Upper lobe of right lung (tissue), 1 donor: ENCODE measurements around the gene CCDC167. TPM values are rescaled to one million over a fixed set of nuclear protein-coding genes. Genes with fewer than 3 reads are reported as not detected.
"Not testable (repeated sequence)": the region's sequence is repeated elsewhere in the genome, so short reads cannot be mapped to it uniquely, and the experiment has no call there.

Experiments used
- ATAC-seq: fragments of 200-7000 bp; cut with Tn5 transposase; one replicate; pipeline ENCODE4 v1.9.1; 2020; ENCODE audit warnings: mild to moderate bottlenecking, moderate library complexity
- DNase-seq: peaks from one replicate; pipeline ENCODE4 v3.0.0-alpha.2; 2020
- H3K27ac ChIP-seq: fragments of 200-600 bp; one replicate; pipeline ENCODE4 v1.8.0; 2022
- H3K27me3 ChIP-seq: fragments of 200-600 bp; one replicate; pipeline ENCODE4 v1.8.0; 2022; ENCODE audit warnings: mild to moderate bottlenecking
- H3K36me3 ChIP-seq: fragments of 200-600 bp; one replicate; pipeline ENCODE4 v1.8.0; 2022
- H3K4me1 ChIP-seq: fragments of 200-600 bp; one replicate; pipeline ENCODE4 v1.8.0; 2022
- H3K4me3 ChIP-seq: fragments of 200-600 bp; one replicate; pipeline ENCODE4 v1.8.0; 2022; ENCODE audit warnings: mild to moderate bottlenecking
- H3K9me3 ChIP-seq: fragments of 200-600 bp; one replicate; pipeline ENCODE4 v1.8.0; 2022
- intact Hi-C: fragments of 100-400 bp; cut with DNase I; formaldehyde crosslinking; loops from one replicate; pipeline ENCODE4 v1.11.0; 2022
- total RNA-seq: library from RNA; stranded (reverse); fragmentation: NEBNext Ultra II Directional; extraction: Animal tissue kit (Norgen Biotek cat#: 25700); gene quantifications from one replicate; pipeline ENCODE4 v1.2.1, GENCODE V29; 2021
- TF ChIP-seq, protein P1 (sequence below): fragments of 200-600 bp; IDR thresholded peaks from one replicate; pipeline ENCODE4 v1.8.0; 2022; ENCODE audit warnings: antibody characterized with exemption
- donor health status: DM: no; HTN: yes; CAD: no; lungs with severe emphysema.

Gene CCDC167
- total RNA-seq, 1 donor from 2014 or later, result 12.9 TPM

- no peaks in the 10 kb centered on the region for H3K4me1 ChIP-seq
- TF ChIP-seq, protein P1, sequence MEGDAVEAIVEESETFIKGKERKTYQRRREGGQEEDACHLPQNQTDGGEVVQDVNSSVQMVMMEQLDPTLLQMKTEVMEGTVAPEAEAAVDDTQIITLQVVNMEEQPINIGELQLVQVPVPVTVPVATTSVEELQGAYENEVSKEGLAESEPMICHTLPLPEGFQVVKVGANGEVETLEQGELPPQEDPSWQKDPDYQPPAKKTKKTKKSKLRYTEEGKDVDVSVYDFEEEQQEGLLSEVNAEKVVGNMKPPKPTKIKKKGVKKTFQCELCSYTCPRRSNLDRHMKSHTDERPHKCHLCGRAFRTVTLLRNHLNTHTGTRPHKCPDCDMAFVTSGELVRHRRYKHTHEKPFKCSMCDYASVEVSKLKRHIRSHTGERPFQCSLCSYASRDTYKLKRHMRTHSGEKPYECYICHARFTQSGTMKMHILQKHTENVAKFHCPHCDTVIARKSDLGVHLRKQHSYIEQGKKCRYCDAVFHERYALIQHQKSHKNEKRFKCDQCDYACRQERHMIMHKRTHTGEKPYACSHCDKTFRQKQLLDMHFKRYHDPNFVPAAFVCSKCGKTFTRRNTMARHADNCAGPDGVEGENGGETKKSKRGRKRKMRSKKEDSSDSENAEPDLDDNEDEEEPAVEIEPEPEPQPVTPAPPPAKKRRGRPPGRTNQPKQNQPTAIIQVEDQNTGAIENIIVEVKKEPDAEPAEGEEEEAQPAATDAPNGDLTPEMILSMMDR, result no peak
- no peaks in the 10 kb centered on the region for H3K9me3 ChIP-seq
- ATAC-seq (no peak), DNase-seq (no peak)
- H3K4me3 ChIP-seq, result no peak overlapping the region
- H3K27ac ChIP-seq, result no peak overlapping the region
- no peaks in the 10 kb centered on the region for H3K27me3 ChIP-seq
- intact Hi-C loops, result no loop called here
- peaks cover 86% of the 10 kb centered on the region for H3K36me3 ChIP-seq
These were observed 43.6 kb downstream of the CCDC167 start for GRCh38 chr6:37456126-37456525.

DNA sequence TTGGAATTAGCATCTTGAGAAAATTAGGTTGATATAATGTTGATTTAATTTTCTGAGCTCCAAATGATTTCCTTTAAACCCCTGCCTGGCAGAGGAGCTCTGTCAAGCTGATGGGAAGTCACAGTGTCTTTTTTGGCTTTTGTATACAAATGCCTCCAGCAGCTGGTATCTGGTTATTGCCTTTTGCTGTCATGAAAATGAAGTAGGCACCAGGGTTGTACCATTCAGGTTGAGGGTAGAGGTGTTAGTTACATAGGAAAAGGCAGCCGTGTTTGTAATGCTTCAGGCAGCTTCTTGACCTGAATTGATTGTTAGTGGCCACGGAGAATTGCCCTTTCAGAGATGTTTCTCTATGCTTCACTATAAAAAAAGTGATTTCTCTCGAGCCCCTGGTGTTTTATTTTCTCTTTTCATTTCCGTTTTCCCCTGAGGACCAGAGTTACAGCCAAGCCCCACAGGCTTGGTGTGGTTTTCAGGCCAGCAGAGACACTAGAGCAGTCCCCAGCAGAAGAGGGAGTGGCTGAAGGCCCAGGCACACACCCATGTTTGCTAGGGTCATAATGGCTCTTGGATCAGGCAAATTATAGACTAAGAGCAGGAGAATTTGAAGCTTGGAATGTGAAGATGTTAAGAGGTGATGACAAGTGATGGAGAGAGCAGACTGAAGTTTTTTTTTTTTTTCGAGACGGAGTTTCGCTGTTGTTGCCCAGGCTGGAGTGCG is 45.1 kb downstream of the CCDC167 start:
- Histone ChIP-seq H3K27ac (peak overlapping the region; percentile 27), H3K4me1 (no peaks in the 10 kb centered on the region), H3K4me3 (no peak overlapping the region), H3K27me3 (no peaks in the 10 kb centered on the region), H3K9me3 (no peaks in the 10 kb centered on the region), H3K36me3 (peaks cover 86% of the 10 kb centered on the region)
- TF ChIP-seq, protein P1, result no peak
- DNase-seq, result no peak
- intact Hi-C loops, result no loop called here
- peak; percentile 90 for ATAC-seq

GRCh38 chr6:37452522-37452921 is 47.2 kb downstream of the CCDC167 start:
- H3K36me3 ChIP-seq, result peaks cover 83% of the 10 kb centered on the region
- H3K9me3 ChIP-seq, result no peaks in the 10 kb centered on the region
- no peaks in the 10 kb centered on the region for H3K27me3 ChIP-seq
- H3K4me1 ChIP-seq, result no peaks in the 10 kb centered on the region
- TF ChIP-seq, protein P1, result no peak
- no peak for ATAC-seq
- no peak overlapping the region for H3K4me3 ChIP-seq
- no peak for DNase-seq
- no peak overlapping the region for H3K27ac ChIP-seq
- intact Hi-C loops, result no loop called here

DNA sequence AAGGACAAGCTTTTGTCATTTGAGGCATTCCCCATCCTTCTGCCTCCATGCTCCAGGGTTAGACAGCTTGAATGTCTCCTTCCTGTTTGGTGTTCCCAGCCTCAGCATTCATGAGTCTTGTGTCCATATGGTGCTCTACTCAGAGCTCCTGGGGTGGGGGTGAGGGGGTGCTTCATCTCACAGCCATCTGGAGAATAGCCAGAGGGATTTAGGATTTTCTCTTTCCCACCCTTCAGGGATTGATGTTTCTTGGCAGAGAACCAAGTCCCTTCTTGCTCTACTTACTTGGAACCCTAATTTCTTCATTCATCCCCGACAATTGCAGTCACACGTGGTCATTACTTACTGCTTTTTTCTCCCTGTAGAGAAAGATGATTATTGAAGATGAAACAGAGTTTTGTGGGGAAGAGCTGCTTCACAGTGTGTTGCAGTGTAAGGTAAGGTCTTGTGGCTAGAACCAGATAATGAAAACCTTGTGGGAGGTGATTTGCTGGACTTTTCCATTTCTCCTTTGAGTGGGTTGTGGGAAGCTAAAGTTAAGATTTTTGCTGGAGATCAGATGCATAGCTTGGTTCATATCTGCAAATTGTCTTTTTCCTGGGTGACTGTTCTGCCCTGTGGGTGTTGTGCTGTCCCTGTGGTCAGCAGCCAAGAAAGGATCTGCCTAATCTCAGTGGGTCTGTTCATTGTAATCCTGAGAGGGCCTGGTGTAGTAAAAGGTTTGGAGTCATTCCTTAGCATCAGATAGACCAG is 48.1 kb downstream of the CCDC167 start:
- no peak for DNase-seq
- no peak for ATAC-seq
- Histone ChIP-seq H3K4me3 (no peak overlapping the region), H3K36me3 (peaks cover 92% of the 10 kb centered on the region), H3K4me1 (no peaks in the 10 kb centered on the region), H3K27me3 (no peaks in the 10 kb centered on the region), H3K27ac (no peak overlapping the region), H3K9me3 (no peaks in the 10 kb centered on the region)
- intact Hi-C loops, result no loop called here
- TF ChIP-seq, protein P1, result no peak

GRCh38 chr6:37449984-37450383 is 49.7 kb downstream of the CCDC167 start:
- peaks cover 93% of the 10 kb centered on the region for H3K36me3 ChIP-seq
- H3K4me3 ChIP-seq, result no peak overlapping the region
- H3K9me3 ChIP-seq, result no peaks in the 10 kb centered on the region
- DNase-seq (no peak), ATAC-seq (no peak)
- TF ChIP-seq, protein P1, result no peak
- H3K4me1 ChIP-seq, result no peaks in the 10 kb centered on the region
- intact Hi-C loops, result no loop called here
- H3K27me3 ChIP-seq, result no peaks in the 10 kb centered on the region
- no peak overlapping the region for H3K27ac ChIP-seq

DNA sequence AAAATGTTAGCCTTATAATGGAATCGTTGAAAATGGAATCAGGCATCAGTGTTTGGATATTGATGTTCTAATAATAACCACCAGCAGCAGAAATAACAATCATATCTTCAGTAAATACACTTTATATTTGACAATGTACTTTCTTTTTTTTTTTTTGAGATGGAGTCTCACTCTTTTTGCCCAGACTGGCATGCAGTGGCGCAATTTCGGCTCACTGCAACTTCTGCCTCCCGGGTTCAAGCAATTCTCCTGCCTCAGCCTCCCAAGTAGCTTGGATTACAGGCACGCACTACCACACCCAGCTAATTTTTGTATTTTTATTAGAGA is 56.5 kb downstream of the CCDC167 start:
- Histone ChIP-seq H3K4me3 (peak overlapping the region; percentile 31), H3K4me1 (peaks cover 13% of the 10 kb centered on the region), H3K27ac (peak overlapping the region; percentile 65), H3K36me3 (peaks cover 63% of the 10 kb centered on the region)
- H3K27me3 ChIP-seq, H3K9me3 ChIP-seq, intact Hi-C loops, DNase-seq, ATAC-seq: not testable (repeated sequence)
